DND-41 (cell line): Measurements from ENCODE around the gene AP4M1.

Source experiments
- ATAC-seq: fragments of 200-7000 bp; cut with Tn5 transposase; 3 replicates; pipeline ENCODE4 v1.9.1; 2021; ENCODE audit warnings: low read depth; ENCODE audit not compliant: insufficient read depth
- DNase-seq: peaks from one replicate; pipeline ENCODE4 v3.0.0-alpha.2; 2020
- H2AFZ ChIP-seq: 2 replicates; pipeline ENCODE4 v1.6.0; 2012; ENCODE audit warnings: low read depth, low read length
- H3K27ac ChIP-seq: 2 replicates; pipeline ENCODE4 v1.5.1; 2012; ENCODE audit warnings: low read length, inconsistent platforms
- H3K27me3 ChIP-seq: fragments of 200-600 bp; sonication (generic); 2 replicates; pipeline ENCODE4 v1.6.0; 2012; ENCODE audit warnings: low read length, mild to moderate bottlenecking, inconsistent platforms; ENCODE audit not compliant: insufficient read depth, poor library complexity
- H3K36me3 ChIP-seq: 2 replicates; pipeline ENCODE4 v1.5.1; 2012; ENCODE audit warnings: low read length, inconsistent platforms; ENCODE audit not compliant: insufficient read depth
- H3K4me1 ChIP-seq: 2 replicates; pipeline ENCODE4 v1.5.1; 2012; ENCODE audit warnings: mild to moderate bottlenecking, low read length; ENCODE audit not compliant: insufficient read depth
- H3K4me2 ChIP-seq: 2 replicates; pipeline ENCODE4 v1.6.0; 2012; ENCODE audit warnings: mild to moderate bottlenecking, moderate library complexity, low read length, inconsistent platforms; ENCODE audit not compliant: insufficient read depth
- H3K4me3 ChIP-seq, 2 experiments: fragments of 200-600 bp in 1 of 2; shearing (Covaris generic) in 1 of 2; 2 replicates each; pipeline ENCODE4 v1.5.1; 2012 to 2016; ENCODE audit warnings: inconsistent platforms in 2 of 2, low read length in 2 of 2, mild to moderate bottlenecking in 2 of 2, low read depth in 1 of 2, moderate library complexity in 1 of 2
- H3K79me2 ChIP-seq: 2 replicates; pipeline ENCODE4 v1.6.0; 2012; ENCODE audit warnings: low read length, inconsistent platforms; ENCODE audit not compliant: insufficient read depth
- H3K9ac ChIP-seq: 2 replicates; pipeline ENCODE4 v1.6.0; 2012; ENCODE audit warnings: low read depth, mild to moderate bottlenecking, inconsistent platforms, low read length, moderate library complexity
- H3K9me3 ChIP-seq: 2 replicates; pipeline ENCODE4 v1.5.1; 2012; ENCODE audit warnings: low read length, moderate library complexity, mild to moderate bottlenecking, inconsistent platforms; ENCODE audit not compliant: insufficient read depth, severe bottlenecking
- H4K20me1 ChIP-seq: 2 replicates; pipeline ENCODE4 v1.6.0; 2012; ENCODE audit warnings: low read length; ENCODE audit not compliant: insufficient read depth
- CTCF ChIP-seq: IDR thresholded peaks from 2 replicates; pipeline ENCODE4 v1.5.1; 2012; ENCODE audit warnings: borderline replicate concordance, low read length, moderate library complexity, mild to moderate bottlenecking; ENCODE audit not compliant: poor library complexity, severe bottlenecking; ENCODE audit errors: extremely low read depth
- EZH2 ChIP-seq: IDR thresholded peaks from 3 replicates; pipeline ENCODE4 v1.6.1; 2012; ENCODE audit warnings: borderline replicate concordance, low read depth, mild to moderate bottlenecking, moderate library complexity, low read length, inconsistent platforms; ENCODE audit not compliant: severe bottlenecking

The AP4M1 gene

GRCh38 chr7:100059251-100059739, 42.1 kb upstream of the AP4M1 start:
- Histone ChIP-seq H3K9me3 (no peaks in the 10 kb centered on the region), H3K27me3 (no peaks in the 10 kb centered on the region), H3K79me2 (no peaks in the 10 kb centered on the region), H3K4me1 (no peaks in the 10 kb centered on the region), H3K36me3 (peaks cover 44% of the 10 kb centered on the region), H3K27ac (no peak overlapping the region), H2AFZ (no peak overlapping the region), H3K4me2 (no peak overlapping the region), H4K20me1 (no peaks in the 10 kb centered on the region), H3K4me3 (no peak overlapping the region), H3K9ac (no peak overlapping the region)
- DNase-seq (no peak), ATAC-seq (no peak)
- no peak for TF ChIP-seq EZH2
- no peak for TF ChIP-seq CTCF

- no peak for DNase-seq
- H3K9ac ChIP-seq, result no peak overlapping the region
These were observed 39.8 kb upstream of the AP4M1 start for GRCh38 chr7:100061518-100062193.

GRCh38 chr7:100063376-100063775, 38.1 kb upstream of the AP4M1 start:
- H4K20me1 ChIP-seq, result no peaks in the 10 kb centered on the region
- H3K9ac ChIP-seq, result no peak overlapping the region
- no peak overlapping the region for H2AFZ ChIP-seq
- no peak overlapping the region for H3K4me2 ChIP-seq
- H3K36me3 ChIP-seq, result peaks cover 52% of the 10 kb centered on the region
- H3K9me3 ChIP-seq, result no peaks in the 10 kb centered on the region
- no peaks in the 10 kb centered on the region for H3K79me2 ChIP-seq
- H3K27me3 ChIP-seq, result no peaks in the 10 kb centered on the region
- ATAC-seq, result no peak
- no peak for DNase-seq
- no peak for TF ChIP-seq EZH2
- no peak for TF ChIP-seq CTCF
- H3K27ac ChIP-seq, result no peak overlapping the region
- no peaks in the 10 kb centered on the region for H3K4me1 ChIP-seq
- H3K4me3 ChIP-seq, result no peak overlapping the region

More at GRCh38 chr7:100061518-100062193, 39.8 kb upstream of the AP4M1 start:
- no peaks in the 10 kb centered on the region for H3K9me3 ChIP-seq
- H3K27me3 ChIP-seq, result no peaks in the 10 kb centered on the region
- peaks cover 58% of the 10 kb centered on the region for H3K36me3 ChIP-seq
- no peak for ATAC-seq
- no peak overlapping the region for H3K27ac ChIP-seq
- no peak overlapping the region for H3K4me2 ChIP-seq
- no peaks in the 10 kb centered on the region for H4K20me1 ChIP-seq
- no peak for TF ChIP-seq EZH2
- TF ChIP-seq CTCF, result no peak
- H3K4me1 ChIP-seq, result no peaks in the 10 kb centered on the region
- no peak overlapping the region for H3K4me3 ChIP-seq
- no peaks in the 10 kb centered on the region for H3K79me2 ChIP-seq
- no peak overlapping the region for H2AFZ ChIP-seq

- Histone ChIP-seq H3K9me3 (no peaks in the 10 kb centered on the region), H3K4me2 (no peak overlapping the region), H3K9ac (no peak overlapping the region), H3K36me3 (peaks cover 46% of the 10 kb centered on the region), H3K27ac (no peak overlapping the region), H4K20me1 (no peaks in the 10 kb centered on the region), H3K4me3 (no peak overlapping the region), H3K27me3 (no peaks in the 10 kb centered on the region), H2AFZ (no peak overlapping the region), H3K79me2 (no peaks in the 10 kb centered on the region), H3K4me1 (no peaks in the 10 kb centered on the region)
- no peak for DNase-seq
- no peak for TF ChIP-seq EZH2
- TF ChIP-seq CTCF, result no peak
- no peak for ATAC-seq
These were observed 37.3 kb upstream of the AP4M1 start for GRCh38 chr7:100064162-100064561.
